GM12878 (cell line): Measurements from ENCODE around the gene AURKA. TPM values are rescaled to one million over a fixed set of nuclear protein-coding genes. Genes with fewer than 3 reads are reported as not detected.

ENCODE experiments used
- ATAC-seq: fragments of 200-7000 bp; cut with Tn5 transposase; 3 replicates; pipeline ENCODE4 v1.9.1; 2020; ENCODE audit warnings: mild to moderate bottlenecking, moderate library complexity
- BruUV-seq: library from RNA; stranded (reverse); fragments of 400-500 nt; replicated peaks from 2 replicates; lab custom pipeline; 2021; lab: Mats Ljungman, UMichigan
- CTCF ChIA-PET: fragments of 300-600 bp; sonication (Branson Sonifier 250); formaldehyde crosslinking; extraction: SDS; loops from one replicate; lab custom pipeline; 2021; ENCODE audit warnings: inconsistent platforms; lab: Yijun Ruan, JAX
- POLR2A ChIA-PET: fragments of 350-600 bp; formaldehyde crosslinking; extraction: SDS; loops from one replicate; lab custom pipeline; 2021; ENCODE audit warnings: inconsistent platforms; lab: Charles Lee
- RAD21 ChIA-PET: fragments of 300-600 bp; sonication (Branson Sonifier 250); formaldehyde crosslinking; loops from one replicate; lab custom pipeline; 2023; ENCODE audit warnings: antibody characterized with exemption; ENCODE audit not compliant: unreplicated experiment; lab: Charles Lee
- SMC1A ChIA-PET: fragments of 300-600 bp; sonication (Branson Sonifier 250); formaldehyde crosslinking; loops from one replicate; lab custom pipeline; 2023; ENCODE audit not compliant: unreplicated experiment, uncharacterized antibody; lab: Charles Lee
- DNase-seq: peaks from one replicate; pipeline ENCODE4 v3.0.0-alpha.2; 2011; ENCODE audit warnings: low read depth, low spot score
- FAIRE-seq: peaks from 3 replicates; lab custom pipeline; 2011; peaks lifted over from hg19 to GRCh38; lab: Jason Lieb, UNC
- H2AFZ ChIP-seq: 2 replicates; pipeline ENCODE4 v1.6.0; 2011; ENCODE audit warnings: low read depth, low read length, control low read depth; ENCODE audit not compliant: control insufficient read depth
- H3K27ac ChIP-seq: 2 replicates; pipeline ENCODE4 v1.5.1; 2011; ENCODE audit warnings: control low read depth; ENCODE audit not compliant: control insufficient read depth, insufficient read depth
- H3K27me3 ChIP-seq, 2 experiments: replicated peaks in 1 of 2; 2 replicates each; pipeline versions ENCODE4 v1.6.0 to v1.6.1; 2011; ENCODE audit warnings: low read length in 1 of 2; ENCODE audit not compliant: control insufficient read depth in 2 of 2, insufficient read depth in 2 of 2
- H3K36me3 ChIP-seq, 2 experiments: 2 replicates each; pipeline ENCODE4 v1.5.1; 2011; ENCODE audit warnings: low read length in 1 of 2; ENCODE audit not compliant: control insufficient read depth in 2 of 2, insufficient read depth in 2 of 2
- H3K4me1 ChIP-seq: 2 replicates; pipeline ENCODE4 v1.6.1; 2011; ENCODE audit warnings: mild to moderate bottlenecking, low read length, moderate library complexity, mixed read lengths; ENCODE audit not compliant: control insufficient read depth, insufficient read depth
- H3K4me2 ChIP-seq: 2 replicates; pipeline ENCODE4 v1.6.0; 2011; ENCODE audit warnings: control low read depth; ENCODE audit not compliant: control insufficient read depth, insufficient read depth
- H3K4me3 ChIP-seq: fragments of 200-600 bp; sonication (generic); 2 replicates; pipeline ENCODE4 v1.5.1; 2016
- H3K79me2 ChIP-seq: 2 replicates; pipeline ENCODE4 v1.6.0; 2011; ENCODE audit warnings: low read length; ENCODE audit not compliant: control insufficient read depth, insufficient read depth
- H3K9ac ChIP-seq: 2 replicates; pipeline ENCODE4 v1.8.0; 2011; ENCODE audit warnings: low read length, control low read depth, mixed read lengths; ENCODE audit not compliant: control insufficient read depth, insufficient read depth
- H3K9me3 ChIP-seq: replicated peaks from 3 replicates; pipeline ENCODE4 v1.5.1; 2011; ENCODE audit warnings: mild to moderate bottlenecking, low read length; ENCODE audit not compliant: control insufficient read depth, insufficient read depth
- H4K20me1 ChIP-seq: 2 replicates; pipeline ENCODE4 v1.6.0; 2011; ENCODE audit not compliant: control insufficient read depth, insufficient read depth
- BHLHE40 ChIP-seq, 2 experiments: fragments of 450-650 bp in 1 of 2; IDR thresholded peaks; 2 replicates each; pipeline ENCODE4 v1.6.1; 2011 to 2017; ENCODE audit warnings: low read depth in 2 of 2, borderline replicate concordance in 1 of 2, improper control_type of control experiment in 1 of 2, low read length in 1 of 2, mild to moderate bottlenecking in 1 of 2
- MYC ChIP-seq: IDR thresholded peaks from 2 replicates; pipeline ENCODE4 v1.6.1; 2011; ENCODE audit warnings: mild to moderate bottlenecking, low read length, moderate library complexity, inconsistent platforms; ENCODE audit not compliant: insufficient read depth, insufficient replicate concordance, insufficient read length, severe bottlenecking
- ZNF24 ChIP-seq: fragments of 450-650 bp; IDR thresholded peaks from 2 replicates; pipeline ENCODE4 v1.6.1; 2017; ENCODE audit warnings: antibody characterized with exemption, mild to moderate bottlenecking
- WGBS: methylation state at CpG from one replicate; pipeline ENCODE4 v1.1.6; 2016; ENCODE audit warnings: low lambda C conversion rate; ENCODE audit not compliant: insufficient replicate concordance, insufficient coverage; ENCODE audit errors: missing lambda C conversion rate; 5-methylcytosine and 5-hydroxymethylcytosine counted together
- in situ Hi-C: fragments of 300-500 bp; cut with MboI; formaldehyde crosslinking; loops from 9 replicates; pipeline ENCODE4 v1.14.3; 2018; ENCODE audit warnings: mixed read lengths
- intact Hi-C: fragments of 100-400 bp; cut with micrococcal nuclease; formaldehyde crosslinking; loops from one replicate; pipeline ENCODE4 v1.14.2; 2022; ENCODE audit not compliant: unreplicated experiment
- polyA plus RNA-seq, 11 experiments: library from polyadenylated mRNA; depleted of rRNA in 4 of 11; unstranded in 6 of 11; stranded (reverse) in 5 of 11; fragments of >200 nt; fragmentation: Nextera tagmentation in 4 of 11; fragmentation: Illumina TruSeq in 1 of 11; extraction: Ambion mirVana in 4 of 11; extraction: Trizol in 1 of 11; gene quantifications; 1 replicate in 1 of 11; 2 replicates in 10 of 11; pipeline versions ENCODE4 v1.2.1 to v1.2.3, GENCODE V29; 2011 to 2016; ENCODE audit warnings: inconsistent platforms in 2 of 11, missing spikeins in 2 of 11, low read depth in 1 of 11
- total RNA-seq, 4 experiments: library from RNA; depleted of rRNA in 3 of 4; stranded (reverse); fragments of >200 nt in 3 of 4; fragmentation: Illumina TruSeq in 1 of 4; extraction: Trizol in 1 of 4; gene quantifications; 2 replicates each; pipeline versions ENCODE4 v1.2.1 to v1.2.3, GENCODE V29; 2013 to 2021
- TF ChIP-seq, protein P1 (sequence below): IDR thresholded peaks from 2 replicates; pipeline ENCODE4 v1.6.1; 2012; ENCODE audit warnings: improper control_type of control experiment, low read depth, low read length; ENCODE audit not compliant: insufficient replicate concordance
- TF ChIP-seq, protein P2 (sequence below): fragments of 450-650 bp; IDR thresholded peaks from 2 replicates; pipeline ENCODE4 v1.6.1; 2017; ENCODE audit warnings: mild to moderate bottlenecking, moderate library complexity

AURKA gene
- total and polyA plus RNA-seq, 10 of the 15 experiments (the other 5 are each of a cell fraction or from before 2014, with no cell fraction given), result 57.3 to 122 (median 73.4) TPM

DNA sequence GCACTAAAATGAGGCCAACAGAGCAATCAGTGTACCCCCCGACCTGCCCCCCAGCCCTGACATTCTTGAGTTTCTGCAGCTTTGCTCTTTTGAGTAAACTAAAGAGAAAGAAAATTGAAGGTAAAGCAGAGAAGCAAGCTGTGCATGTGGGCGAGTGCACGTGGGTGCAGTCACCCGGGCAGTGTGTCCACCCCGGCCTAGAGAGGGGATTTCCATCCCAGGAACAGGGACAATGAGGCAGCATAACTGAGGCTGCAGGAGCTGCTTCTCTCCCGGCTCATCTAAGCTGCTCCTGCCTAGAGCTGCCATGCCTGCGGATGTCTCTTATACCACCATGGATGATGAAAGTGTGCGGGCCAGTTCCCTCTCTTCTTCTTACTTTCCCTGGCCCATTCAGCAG lies 36.9 kb upstream of the AURKA start:
- in situ Hi-C loops, result no loop called here
- no peak for FAIRE-seq
- CTCF ChIA-PET, result no interaction called here

More for the DNA sequence above, 36.9 kb upstream of the AURKA start:
- no peaks in the 10 kb centered on the region for H4K20me1 ChIP-seq
- TF ChIP-seq, protein P1, sequence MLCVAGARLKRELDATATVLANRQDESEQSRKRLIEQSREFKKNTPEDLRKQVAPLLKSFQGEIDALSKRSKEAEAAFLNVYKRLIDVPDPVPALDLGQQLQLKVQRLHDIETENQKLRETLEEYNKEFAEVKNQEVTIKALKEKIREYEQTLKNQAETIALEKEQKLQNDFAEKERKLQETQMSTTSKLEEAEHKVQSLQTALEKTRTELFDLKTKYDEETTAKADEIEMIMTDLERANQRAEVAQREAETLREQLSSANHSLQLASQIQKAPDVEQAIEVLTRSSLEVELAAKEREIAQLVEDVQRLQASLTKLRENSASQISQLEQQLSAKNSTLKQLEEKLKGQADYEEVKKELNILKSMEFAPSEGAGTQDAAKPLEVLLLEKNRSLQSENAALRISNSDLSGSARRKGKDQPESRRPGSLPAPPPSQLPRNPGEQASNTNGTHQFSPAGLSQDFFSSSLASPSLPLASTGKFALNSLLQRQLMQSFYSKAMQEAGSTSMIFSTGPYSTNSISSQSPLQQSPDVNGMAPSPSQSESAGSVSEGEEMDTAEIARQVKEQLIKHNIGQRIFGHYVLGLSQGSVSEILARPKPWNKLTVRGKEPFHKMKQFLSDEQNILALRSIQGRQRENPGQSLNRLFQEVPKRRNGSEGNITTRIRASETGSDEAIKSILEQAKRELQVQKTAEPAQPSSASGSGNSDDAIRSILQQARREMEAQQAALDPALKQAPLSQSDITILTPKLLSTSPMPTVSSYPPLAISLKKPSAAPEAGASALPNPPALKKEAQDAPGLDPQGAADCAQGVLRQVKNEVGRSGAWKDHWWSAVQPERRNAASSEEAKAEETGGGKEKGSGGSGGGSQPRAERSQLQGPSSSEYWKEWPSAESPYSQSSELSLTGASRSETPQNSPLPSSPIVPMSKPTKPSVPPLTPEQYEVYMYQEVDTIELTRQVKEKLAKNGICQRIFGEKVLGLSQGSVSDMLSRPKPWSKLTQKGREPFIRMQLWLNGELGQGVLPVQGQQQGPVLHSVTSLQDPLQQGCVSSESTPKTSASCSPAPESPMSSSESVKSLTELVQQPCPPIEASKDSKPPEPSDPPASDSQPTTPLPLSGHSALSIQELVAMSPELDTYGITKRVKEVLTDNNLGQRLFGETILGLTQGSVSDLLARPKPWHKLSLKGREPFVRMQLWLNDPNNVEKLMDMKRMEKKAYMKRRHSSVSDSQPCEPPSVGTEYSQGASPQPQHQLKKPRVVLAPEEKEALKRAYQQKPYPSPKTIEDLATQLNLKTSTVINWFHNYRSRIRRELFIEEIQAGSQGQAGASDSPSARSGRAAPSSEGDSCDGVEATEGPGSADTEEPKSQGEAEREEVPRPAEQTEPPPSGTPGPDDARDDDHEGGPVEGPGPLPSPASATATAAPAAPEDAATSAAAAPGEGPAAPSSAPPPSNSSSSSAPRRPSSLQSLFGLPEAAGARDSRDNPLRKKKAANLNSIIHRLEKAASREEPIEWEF, result no peak
- peak in 1 of 2 experiments; percentile 41; a peak in 2 of 4 replicates for TF ChIP-seq BHLHE40 (IDR thresholded peaks at IDR 0.05; ENCODE audit: borderline replicate concordance in 1 of 2, low read depth in 2 of 2, low read length in 1 of 2)
- TF ChIP-seq ZNF24, result no peak
- TF ChIP-seq, protein P2, sequence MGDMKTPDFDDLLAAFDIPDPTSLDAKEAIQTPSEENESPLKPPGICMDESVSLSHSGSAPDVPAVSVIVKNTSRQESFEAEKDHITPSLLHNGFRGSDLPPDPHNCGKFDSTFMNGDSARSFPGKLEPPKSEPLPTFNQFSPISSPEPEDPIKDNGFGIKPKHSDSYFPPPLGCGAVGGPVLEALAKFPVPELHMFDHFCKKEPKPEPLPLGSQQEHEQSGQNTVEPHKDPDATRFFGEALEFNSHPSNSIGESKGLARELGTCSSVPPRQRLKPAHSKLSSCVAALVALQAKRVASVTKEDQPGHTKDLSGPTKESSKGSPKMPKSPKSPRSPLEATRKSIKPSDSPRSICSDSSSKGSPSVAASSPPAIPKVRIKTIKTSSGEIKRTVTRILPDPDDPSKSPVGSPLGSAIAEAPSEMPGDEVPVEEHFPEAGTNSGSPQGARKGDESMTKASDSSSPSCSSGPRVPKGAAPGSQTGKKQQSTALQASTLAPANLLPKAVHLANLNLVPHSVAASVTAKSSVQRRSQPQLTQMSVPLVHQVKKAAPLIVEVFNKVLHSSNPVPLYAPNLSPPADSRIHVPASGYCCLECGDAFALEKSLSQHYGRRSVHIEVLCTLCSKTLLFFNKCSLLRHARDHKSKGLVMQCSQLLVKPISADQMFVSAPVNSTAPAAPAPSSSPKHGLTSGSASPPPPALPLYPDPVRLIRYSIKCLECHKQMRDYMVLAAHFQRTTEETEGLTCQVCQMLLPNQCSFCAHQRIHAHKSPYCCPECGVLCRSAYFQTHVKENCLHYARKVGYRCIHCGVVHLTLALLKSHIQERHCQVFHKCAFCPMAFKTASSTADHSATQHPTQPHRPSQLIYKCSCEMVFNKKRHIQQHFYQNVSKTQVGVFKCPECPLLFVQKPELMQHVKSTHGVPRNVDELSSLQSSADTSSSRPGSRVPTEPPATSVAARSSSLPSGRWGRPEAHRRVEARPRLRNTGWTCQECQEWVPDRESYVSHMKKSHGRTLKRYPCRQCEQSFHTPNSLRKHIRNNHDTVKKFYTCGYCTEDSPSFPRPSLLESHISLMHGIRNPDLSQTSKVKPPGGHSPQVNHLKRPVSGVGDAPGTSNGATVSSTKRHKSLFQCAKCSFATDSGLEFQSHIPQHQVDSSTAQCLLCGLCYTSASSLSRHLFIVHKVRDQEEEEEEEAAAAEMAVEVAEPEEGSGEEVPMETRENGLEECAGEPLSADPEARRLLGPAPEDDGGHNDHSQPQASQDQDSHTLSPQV, result no peak
- no peak for TF ChIP-seq MYC
- H3K36me3 ChIP-seq, result no peaks in the 10 kb centered on the region
- no peaks in the 10 kb centered on the region for H3K27me3 ChIP-seq
- no peak for DNase-seq
- ChIA-PET RAD21 (interaction anchor here (0.6 kb wide), 1 partner anchor 169 kb away, joined by 3 read pairs; no protein-coding TSS in a partner anchor), SMC1A (interaction anchor here (1.0 to 2.0 kb wide), 3 partner anchors 8 to 23 kb away, joined by 3 to 6 read pairs (median 3); no protein-coding TSS in a partner anchor), POLR2A (interaction anchor here (0.7 kb wide), 1 partner anchor 38 kb away, joined by 4 read pairs; no protein-coding TSS in a partner anchor)
- H2AFZ ChIP-seq, result no peak overlapping the region; the same call in 1 of the 2 replicates
- H3K79me2 ChIP-seq, result no peaks in the 10 kb centered on the region
- H3K9ac ChIP-seq, result no peak overlapping the region
- ATAC-seq, result peak; percentile 54
- no peaks in the 10 kb centered on the region for H3K9me3 ChIP-seq
- intact Hi-C loops, result no loop called here
- 37% methylated on average over 8 of the region's 8 CpGs for WGBS
- peaks cover 10% of the 10 kb centered on the region for H3K4me1 ChIP-seq
- no peak overlapping the region for H3K4me2 ChIP-seq
- H3K27ac ChIP-seq, result no peak overlapping the region
- no peak overlapping the region for H3K4me3 ChIP-seq
- no TSS peak for BruUV-seq
